H1 (cell line): ENCODE data around the gene WFDC1. TPM values are rescaled to one million over a fixed set of nuclear protein-coding genes. Genes with fewer than 3 reads are reported as not detected.

ENCODE experiments used
- CTCF ChIA-PET: fragments of 300-600 bp; sonication (Branson Sonifier 250); formaldehyde crosslinking; loops from one replicate; lab custom pipeline; 2021; ENCODE audit not compliant: partially characterized antibody; lab: Charles Lee
- POLR2A ChIA-PET: fragments of 300-600 bp; sonication (Branson Sonifier 250); formaldehyde crosslinking; loops from one replicate; lab custom pipeline; 2021; ENCODE audit warnings: inconsistent platforms; ENCODE audit not compliant: partially characterized antibody; lab: Charles Lee
- DNase-seq, 2 experiments: peaks; one replicate each; pipeline versions ENCODE4 v3.0.0 to v3.0.0-alpha.2; 2010 to 2022; ENCODE audit warnings: low spot score in 2 of 2, low read depth in 1 of 2, mixed read lengths in 1 of 2
- FAIRE-seq: peaks from 2 replicates; lab custom pipeline; 2011; peaks lifted over from hg19 to GRCh38; lab: Jason Lieb, UNC
- H2AFZ ChIP-seq: 2 replicates; pipeline ENCODE4 v1.8.1; 2012; ENCODE audit warnings: low read length, inconsistent platforms
- H2AK5ac ChIP-seq: 2 replicates; pipeline ENCODE4 v1.6.1; 2013; ENCODE audit warnings: low read depth, low read length
- H2BK120ac ChIP-seq: replicated peaks from 2 replicates; pipeline ENCODE3; 2013; ENCODE audit warnings: low read depth, low read length, inconsistent platforms
- H2BK12ac ChIP-seq: 2 replicates; pipeline ENCODE4 v1.6.1; 2013; ENCODE audit warnings: low read depth, low read length
- H2BK15ac ChIP-seq: 2 replicates; pipeline ENCODE4 v1.6.1; 2013; ENCODE audit warnings: low read length
- H2BK20ac ChIP-seq: 2 replicates; pipeline ENCODE4 v1.6.1; 2013; ENCODE audit warnings: low read length
- H2BK5ac ChIP-seq: 2 replicates; pipeline ENCODE4 v1.6.1; 2013; ENCODE audit warnings: low read depth, low read length
- H3K14ac ChIP-seq: 2 replicates; pipeline ENCODE4 v1.6.1; 2013; ENCODE audit warnings: inconsistent platforms; ENCODE audit not compliant: insufficient read length
- H3K18ac ChIP-seq: 2 replicates; pipeline ENCODE4 v1.6.1; 2013; ENCODE audit warnings: low read length; ENCODE audit errors: extremely low read depth
- H3K23ac ChIP-seq: 2 replicates; pipeline ENCODE4 v1.6.1; 2013; ENCODE audit warnings: inconsistent platforms; ENCODE audit not compliant: insufficient read length
- H3K23me2 ChIP-seq: 2 replicates; pipeline ENCODE4 v1.6.1; 2013; ENCODE audit warnings: low read depth, low read length
- H3K27ac ChIP-seq: 2 replicates; pipeline ENCODE4 v1.6.1; 2011; ENCODE audit warnings: low read depth, low read length, inconsistent platforms
- H3K27me3 ChIP-seq, 4 experiments: replicated peaks in 1 of 4; 1 replicate in 1 of 4; 2 replicates in 3 of 4; pipeline versions ENCODE4 v1.6.1 to v1.8.1; 2011 to 2013; ENCODE audit warnings: low read length in 3 of 4, mild to moderate bottlenecking in 3 of 4, inconsistent platforms in 2 of 4, mixed read lengths in 2 of 4, moderate library complexity in 1 of 4; ENCODE audit not compliant: control insufficient read depth in 3 of 4, insufficient read depth in 3 of 4; ENCODE audit errors: extremely low read depth in 1 of 4
- H3K36me3 ChIP-seq, 4 experiments: 2 replicates each; pipeline versions ENCODE4 v1.6.1 to v1.8.1; 2011 to 2013; ENCODE audit warnings: mild to moderate bottlenecking in 4 of 4, low read length in 3 of 4, moderate library complexity in 2 of 4, control low read depth in 1 of 4, inconsistent platforms in 1 of 4; ENCODE audit not compliant: insufficient read depth in 4 of 4, control insufficient read depth in 2 of 4
- H3K4ac ChIP-seq: replicated peaks from 2 replicates; pipeline ENCODE3; 2013; ENCODE audit warnings: low read length, low read depth, mixed read lengths, inconsistent platforms; ENCODE audit not compliant: insufficient read length
- H3K4me1 ChIP-seq, 4 experiments: replicated peaks in 1 of 4; 1 replicate in 1 of 4; 2 replicates in 3 of 4; pipeline versions ENCODE4 v1.6.1 to v1.8.1; 2011 to 2013; ENCODE audit warnings: low read length in 3 of 4, inconsistent platforms in 2 of 4, mixed read lengths in 1 of 4; ENCODE audit not compliant: insufficient read depth in 4 of 4, control insufficient read depth in 3 of 4
- H3K4me2 ChIP-seq, 2 experiments: 2 replicates each; pipeline versions ENCODE4 v1.6.1 to v1.8.1; 2011 to 2013; ENCODE audit warnings: low read depth in 2 of 2, low read length in 2 of 2, control low read depth in 1 of 2, inconsistent platforms in 1 of 2, mild to moderate bottlenecking in 1 of 2; ENCODE audit not compliant: insufficient read depth in 1 of 2
- H3K4me3 ChIP-seq, 4 experiments: fragments of 200-600, 300-600 bp in 1 of 4; sonication (generic), shearing (Covaris generic), sonication (Bioruptor Twin) in 1 of 4; 2 replicates each; pipeline versions ENCODE4 v1.5.1 to v1.8.1; 2011 to 2016; ENCODE audit warnings: low read length in 4 of 4, low read depth in 3 of 4, control low read depth in 2 of 4, inconsistent platforms in 2 of 4, mild to moderate bottlenecking in 2 of 4, mixed read lengths in 1 of 4, moderate library complexity in 1 of 4; ENCODE audit not compliant: insufficient read depth in 2 of 4; ENCODE audit errors: extremely low read depth in 1 of 4
- H3K56ac ChIP-seq: replicated peaks from 2 replicates; pipeline ENCODE3; 2013; ENCODE audit warnings: low read depth, mild to moderate bottlenecking, mixed read lengths, low read length, inconsistent platforms; ENCODE audit not compliant: insufficient read length
- H3K79me1 ChIP-seq: 2 replicates; pipeline ENCODE4 v1.6.1; 2013; ENCODE audit warnings: low read depth, low read length, control low read depth
- H3K79me2 ChIP-seq, 2 experiments: 2 replicates each; pipeline versions ENCODE4 v1.6.1 to v1.8.1; 2012 to 2013; ENCODE audit warnings: low read length in 2 of 2, mild to moderate bottlenecking in 2 of 2, inconsistent platforms in 1 of 2; ENCODE audit not compliant: insufficient read depth in 2 of 2, control insufficient read depth in 1 of 2
- H3K9ac ChIP-seq, 4 experiments: replicated peaks in 1 of 4; 1 replicate in 1 of 4; 2 replicates in 3 of 4; pipeline versions ENCODE4 v1.6.1 to v1.8.1; 2011 to 2013; ENCODE audit warnings: low read depth in 3 of 4, low read length in 3 of 4, control low read depth in 2 of 4, mild to moderate bottlenecking in 2 of 4, moderate library complexity in 2 of 4, inconsistent platforms in 1 of 4; ENCODE audit errors: extremely low read depth in 1 of 4
- H3K9me3 ChIP-seq, 2 experiments: 2 replicates each; pipeline versions ENCODE4 v1.6.1 to v1.8.1; 2012 to 2013; ENCODE audit warnings: mild to moderate bottlenecking in 2 of 2, moderate library complexity in 2 of 2, control low read depth in 1 of 2, inconsistent platforms in 1 of 2, low read depth in 1 of 2, low read length in 1 of 2, mixed read lengths in 1 of 2; ENCODE audit not compliant: insufficient read depth in 2 of 2
- H4K20me1 ChIP-seq, 2 experiments: replicated peaks in 1 of 2; 2 replicates each; pipeline versions ENCODE3 to v1.8.1; 2011 to 2013; ENCODE audit warnings: inconsistent platforms in 2 of 2, low read length in 2 of 2, mild to moderate bottlenecking in 1 of 2; ENCODE audit not compliant: insufficient read depth in 2 of 2, control insufficient read depth in 1 of 2
- H4K5ac ChIP-seq: 2 replicates; pipeline ENCODE4 v1.6.1; 2013; ENCODE audit warnings: low read length, low read depth, mixed read lengths, inconsistent platforms; ENCODE audit not compliant: insufficient read length
- H4K8ac ChIP-seq: 2 replicates; pipeline ENCODE4 v1.8.0; 2013; ENCODE audit warnings: mild to moderate bottlenecking, moderate library complexity, low read length, inconsistent platforms; ENCODE audit not compliant: insufficient read depth; ENCODE audit errors: extremely low read depth
- H4K91ac ChIP-seq: replicated peaks from 2 replicates; pipeline ENCODE3; 2013; ENCODE audit warnings: low read length, mixed read lengths, inconsistent platforms; ENCODE audit not compliant: insufficient read length
- ASH2L ChIP-seq: fragments of 200-600, 300-600 bp; sonication (generic); IDR thresholded peaks from one replicate; pipeline ENCODE4 v1.7.1; 2017; ENCODE audit warnings: low read length
- ATF3 ChIP-seq: IDR thresholded peaks from 2 replicates; pipeline ENCODE4 v1.6.1; 2011; ENCODE audit warnings: low read depth, mild to moderate bottlenecking, low read length; ENCODE audit not compliant: insufficient read depth
- CBX5 ChIP-seq: fragments of 300-800, 300-1000 bp; sonication (generic); IDR thresholded peaks from 2 replicates; pipeline ENCODE4 v1.7.1; 2016; ENCODE audit warnings: antibody characterized with exemption, low read length, low read depth
- HDAC2 ChIP-seq, 2 experiments: fragments of 300-600 bp in 1 of 2; sonication (generic) in 1 of 2; IDR thresholded peaks; 2 replicates each; pipeline ENCODE4 v1.6.1; 2011 to 2012; ENCODE audit warnings: low read depth in 2 of 2, low read length in 2 of 2, mild to moderate bottlenecking in 2 of 2, moderate library complexity in 2 of 2, borderline replicate concordance in 1 of 2, inconsistent platforms in 1 of 2
- JUND ChIP-seq: IDR thresholded peaks from 2 replicates; pipeline ENCODE4 v1.6.1; 2011; ENCODE audit warnings: mild to moderate bottlenecking, improper control_type of control experiment, low read length
- KDM4A ChIP-seq: IDR thresholded peaks from one replicate; pipeline ENCODE4 v1.7.1; 2012; ENCODE audit warnings: low read depth, mild to moderate bottlenecking, moderate library complexity, low read length, inconsistent platforms; ENCODE audit not compliant: severe bottlenecking
- SIRT6 ChIP-seq: IDR thresholded peaks from one replicate; pipeline ENCODE4 v1.7.1; 2012; ENCODE audit warnings: low read length, inconsistent platforms
- SRF ChIP-seq: IDR thresholded peaks from 2 replicates; pipeline ENCODE4 v1.6.1; 2011; ENCODE audit warnings: mild to moderate bottlenecking, low read depth, low read length, moderate library complexity
- WGBS, 2 experiments: shearing (Covaris generic) in 1 of 2; methylation state at CpG; one replicate each; pipeline versions ENCODE4 v1.1.6 to v1.1.7; 2013 to 2015; ENCODE audit warnings: low lambda C conversion rate in 2 of 2, mixed read lengths in 2 of 2, inconsistent platforms in 1 of 2, low coverage in 1 of 2, missing lambda C conversion rate in 1 of 2; ENCODE audit not compliant: insufficient replicate concordance in 2 of 2, insufficient coverage in 1 of 2, insufficient read length in 1 of 2; ENCODE audit errors: extremely low coverage in 1 of 2, missing lambda C conversion rate in 1 of 2; 5-methylcytosine and 5-hydroxymethylcytosine counted together
- polyA plus RNA-seq, 7 experiments: library from polyadenylated mRNA; depleted of rRNA in 3 of 7; stranded (reverse) in 5 of 7; unstranded in 2 of 7; fragments of >200 nt in 5 of 7; fragments of 200-250 nt in 2 of 7; gene quantifications; 1 replicate in 5 of 7; 2 replicates in 1 of 7; 4 replicates in 1 of 7; pipeline versions ENCODE4 v1.2.1 to v1.2.3, GENCODE V29; 2011 to 2013; ENCODE audit warnings: missing spikeins in 2 of 7, mixed read lengths in 2 of 7
- total RNA-seq: library from RNA; stranded (reverse); fragmentation: NEBNext Ultra II Directional; extraction: Animal tissue kit (Norgen Biotek cat#: 25700); gene quantifications from 2 replicates; pipeline ENCODE4 v1.2.1, GENCODE V29; 2021

WFDC1 gene
- total and polyA plus RNA-seq, 2 of the 8 experiments (the other 6 are each of a cell fraction or from before 2014, with no cell fraction given) = 0.70 to 1.1 TPM

GRCh38 chr16:84367297-84367680 is 72.6 kb downstream of the WFDC1 start:
- peak overlapping the region; percentile 47; the same call in 1 of the 2 replicates for H2AK5ac ChIP-seq
- WGBS, 2 experiments = 79% methylated on average over 9 of the region's 9 CpGs; no CpG with 5 or more reads in 1 of the 2 experiments
- H2BK120ac ChIP-seq = no peak overlapping the region
- no peak overlapping the region for H3K4me3 ChIP-seq
- H3K79me1 ChIP-seq = no peaks in the 10 kb centered on the region
- no peak overlapping the region for H3K14ac ChIP-seq
- H3K23ac ChIP-seq = no peak overlapping the region
- H3K18ac ChIP-seq = peak overlapping the region; percentile 66; the same call in 1 of the 2 replicates
- no peak overlapping the region for H3K4ac ChIP-seq
- peaks cover 11% of the 10 kb centered on the region; the same call in 1 of the 2 replicates for H3K23me2 ChIP-seq
- H3K79me2 ChIP-seq = no peaks in the 10 kb centered on the region
- H3K4me1 ChIP-seq = peaks cover 2 to 18% (median 14%) of the 10 kb centered on the region in 4 experiments
- no peak overlapping the region for H2AFZ ChIP-seq
- ChIA-PET CTCF (interaction anchor here (0.7 to 1.7 kb wide), 5 partner anchors 11 to 90 kb away, joined by 3 to 6 read pairs (median 3); no protein-coding TSS in a partner anchor), POLR2A (interaction anchor here (1.4 to 1.9 kb wide), 2 partner anchors 11 to 86 kb away, joined by 3 to 17 read pairs; no protein-coding TSS in a partner anchor)
- no peaks in the 10 kb centered on the region for H3K9me3 ChIP-seq
- FAIRE-seq (no peak), DNase-seq (no peak)
- no peak overlapping the region for H3K27ac ChIP-seq
- peaks cover 0 to 18% (median 15%) of the 10 kb centered on the region in 4 experiments; a peak in 6 of 7 replicates for H3K27me3 ChIP-seq
- no peaks in the 10 kb centered on the region for H3K36me3 ChIP-seq
- no peaks in the 10 kb centered on the region for H4K20me1 ChIP-seq
- H2BK15ac ChIP-seq = 0 out of 2 replicates have a peak overlapping the region, but pooled peaks have one; percentile 16
- H4K8ac ChIP-seq = no peak overlapping the region
- no peak overlapping the region for H3K56ac ChIP-seq
- no peak overlapping the region for H2BK20ac ChIP-seq
- no peak overlapping the region for H4K91ac ChIP-seq
- H4K5ac ChIP-seq = no peak overlapping the region
- no peak overlapping the region for H2BK5ac ChIP-seq
- H3K9ac ChIP-seq = no peak overlapping the region
- no peak for TF ChIP-seq ASH2L
- no peak for TF ChIP-seq SIRT6
- TF ChIP-seq JUND = no peak
- TF ChIP-seq KDM4A = no peak
- no peak for TF ChIP-seq SRF
- TF ChIP-seq CBX5 = no peak
- no peak for TF ChIP-seq ATF3
- no peak for TF ChIP-seq HDAC2 (IDR thresholded peaks at IDR 0.05; ENCODE audit: borderline replicate concordance in 1 of 2, low read depth in 2 of 2, low read length in 2 of 2)
- H2BK12ac ChIP-seq = peak overlapping the region; percentile 87; the same call in 1 of the 2 replicates
- peak overlapping the region; percentile 77 to 95; a peak in 2 of 4 replicates for H3K4me2 ChIP-seq
